AG04450 (cell line): Measurements from ENCODE around the gene NRAP. TPM values are rescaled to one million over a fixed set of nuclear protein-coding genes. Genes with fewer than 3 reads are reported as not detected.

Experiments
- CTCF ChIA-PET: fragments of 300-600, 350-600 bp; formaldehyde crosslinking; extraction: SDS; loops from one replicate; lab custom pipeline; 2022; ENCODE audit warnings: antibody characterized with exemption, inconsistent platforms; lab: Charles Lee
- POLR2A ChIA-PET: fragments of 350-600 bp; formaldehyde crosslinking; extraction: SDS; loops from one replicate; lab custom pipeline; 2021; ENCODE audit warnings: antibody characterized with exemption, inconsistent platforms; lab: Yijun Ruan, JAX
- DNase-seq: peaks from one replicate; pipeline ENCODE4 v3.0.0-alpha.2; 2011; ENCODE audit warnings: low read depth, low spot score
- H3K27ac ChIP-seq: one replicate; pipeline ENCODE4 v1.5.1; 2012; ENCODE audit warnings: low read depth, low read length, control low read depth
- H3K27me3 ChIP-seq: one replicate; pipeline ENCODE4 v1.6.0; 2012; ENCODE audit warnings: low read length; ENCODE audit not compliant: control insufficient read depth, insufficient read depth
- H3K4me3 ChIP-seq: 2 replicates; pipeline ENCODE4 v1.5.1; 2011; ENCODE audit warnings: mild to moderate bottlenecking, low read depth, low read length, control low read depth
- H3K9me3 ChIP-seq: 2 replicates; pipeline ENCODE4 v1.5.1; 2012; ENCODE audit warnings: low read length; ENCODE audit not compliant: control insufficient read depth, insufficient read depth
- CTCF ChIP-seq: IDR thresholded peaks from 2 replicates; pipeline ENCODE4 v1.5.1; 2011; ENCODE audit warnings: low read depth, low read length, control low read depth, inconsistent platforms
- polyA minus RNA-seq: library from RNA; depleted of rRNA, polyadenylated mRNA; stranded (reverse); fragments of >200 nt; gene quantifications from 2 replicates; pipeline ENCODE4 v1.2.3, GENCODE V29; 2011; rRNA and poly(A)+ RNA removed
- polyA plus RNA-seq: library from polyadenylated mRNA; depleted of rRNA; stranded (reverse); fragments of >200 nt; gene quantifications from 2 replicates; pipeline ENCODE4 v1.2.3, GENCODE V29; 2011; rRNA removed

Gene NRAP
- polyA plus RNA-seq (not detected in 2 replicates), polyA minus RNA-seq (not detected in 2 replicates)

- no peak for TF ChIP-seq CTCF
- no peak for DNase-seq
- Histone ChIP-seq H3K27ac (no peak within 1 kb of the TSS), H3K4me3 (no peak within 1 kb of the TSS), H3K9me3 (no peaks in the 10 kb centered on the region), H3K27me3 (peaks cover 2% of the 10 kb centered on the region)
- ChIA-PET POLR2A (no interaction called here), CTCF (no interaction called here)
Observed at GRCh38 chr10:113663908-113664307, at the start of gene NRAP. Gene NRAP (minus strand): TSS chr10:113664041. CDS start chr10:113663882, 159 bp downstream.

- Histone ChIP-seq H3K27me3 (no peaks in the 10 kb centered on the region), H3K4me3 (no peak overlapping the region), H3K9me3 (no peaks in the 10 kb centered on the region), H3K27ac (no peak overlapping the region)
- ChIA-PET POLR2A (no interaction called here), CTCF (interaction anchor here (1.2 to 3.1 kb wide), 2 partner anchors 9 kb away, joined by 7 to 12 read pairs; no protein-coding TSS in a partner anchor)
- no peak for DNase-seq
- TF ChIP-seq CTCF, result no peak
Observed at GRCh38 chr10:113713640-113713982, 49.8 kb upstream of the NRAP start.

- Histone ChIP-seq H3K27ac (no peak overlapping the region), H3K27me3 (no peaks in the 10 kb centered on the region), H3K9me3 (no peaks in the 10 kb centered on the region), H3K4me3 (no peak overlapping the region)
- POLR2A ChIA-PET, result no interaction called here
- CTCF ChIA-PET, result interaction anchor here (1.2 kb wide), 1 partner anchor 8 kb away, joined by 7 read pairs; no protein-coding TSS in a partner anchor
- no peak for TF ChIP-seq CTCF
- no peak for DNase-seq
Observed at GRCh38 chr10:113712755-113713639, 49.2 kb upstream of the NRAP start.

- H3K27me3 ChIP-seq, result no peaks in the 10 kb centered on the region
- POLR2A ChIA-PET, result no interaction called here
- H3K4me3 ChIP-seq, result no peak overlapping the region
- no peak overlapping the region for H3K27ac ChIP-seq
- H3K9me3 ChIP-seq, result no peaks in the 10 kb centered on the region
- DNase-seq, result no peak
- no peak for TF ChIP-seq CTCF
- CTCF ChIA-PET, result interaction anchor here (0.6 kb wide), 1 partner anchor 146 kb away, joined by 6 read pairs; no protein-coding TSS in a partner anchor
Observed at GRCh38 chr10:113712024-113712423, 48.2 kb upstream of the NRAP start.

- POLR2A ChIA-PET, result interaction anchor here (0.7 kb wide), 1 partner anchor 1072 kb away, joined by 3 read pairs; no protein-coding TSS in a partner anchor
- H3K9me3 ChIP-seq, result no peaks in the 10 kb centered on the region
- H3K27me3 ChIP-seq, result no peaks in the 10 kb centered on the region
- H3K4me3 ChIP-seq, result no peak overlapping the region
- no peak for DNase-seq
- TF ChIP-seq CTCF, result no peak
- CTCF ChIA-PET, result no interaction called here
- no peak overlapping the region for H3K27ac ChIP-seq
Observed at GRCh38 chr10:113711142-113711541, 47.3 kb upstream of the NRAP start.
